ENCODE results near the gene KDM4C.

- TF ChIP-seq CTCF (IDR thresholded peaks at IDR 0.05) (no peak), POLR2A (IDR thresholded peaks at IDR 0.05; ENCODE audit: low read depth) (no peak)
These were observed 363.9 kb downstream of the KDM4C start for GRCh38 chr9:7121664-7122063.
